HepG2 (cell line): Measurements from ENCODE around the gene MLLT10. TPM values are rescaled to one million over a fixed set of nuclear protein-coding genes. Genes with fewer than 3 reads are reported as not detected.
A peak's percentile ranks its signal among the peaks of the same experiment; 100 is the strongest.

ENCODE experiments used
- ELF4 ChIP-seq: sonication (generic); formaldehyde crosslinking; IDR thresholded peaks from 2 replicates; pipeline ENCODE4 v1.5.0; 2020; ENCODE audit warnings: missing genetic modification reagents, mild to moderate bottlenecking, moderate library complexity, borderline replicate concordance
- FOXM1 ChIP-seq: sonication (generic); formaldehyde crosslinking; IDR thresholded peaks from 2 replicates; pipeline ENCODE4 v1.5.0; 2020; ENCODE audit warnings: missing genetic modification reagents
- GATA4 ChIP-seq: sonication (generic); IDR thresholded peaks from 2 replicates; pipeline ENCODE4 v1.6.1; 2016; ENCODE audit warnings: antibody characterized with exemption, low read depth, borderline replicate concordance
- GLI4 ChIP-seq: sonication (generic); formaldehyde crosslinking; IDR thresholded peaks from 2 replicates; pipeline ENCODE4 v1.5.1; 2020; ENCODE audit warnings: missing genetic modification reagents, mild to moderate bottlenecking, moderate library complexity, borderline replicate concordance
- KLF9 ChIP-seq: IDR thresholded peaks from 2 replicates; pipeline ENCODE4 v1.6.1; 2016; ENCODE audit warnings: low read depth
- MBD4 ChIP-seq: IDR thresholded peaks from 2 replicates; pipeline ENCODE4 v1.6.1; 2012; ENCODE audit warnings: low read length, inconsistent platforms, borderline replicate concordance
- NKX3-1 ChIP-seq: sonication (generic); formaldehyde crosslinking; IDR thresholded peaks from 2 replicates; pipeline ENCODE4 v1.5.0; 2020; ENCODE audit warnings: missing genetic modification reagents
- PITX1 ChIP-seq: sonication (generic); formaldehyde crosslinking; IDR thresholded peaks from 2 replicates; pipeline ENCODE4 v1.5.1; 2020; ENCODE audit warnings: mild to moderate bottlenecking, missing genetic modification reagents
- RARG ChIP-seq: sonication (generic); formaldehyde crosslinking; IDR thresholded peaks from 2 replicates; pipeline ENCODE4 v1.4.0; 2020; ENCODE audit warnings: low read depth, mild to moderate bottlenecking, missing genetic modification reagents
- RFX5 ChIP-seq: IDR thresholded peaks from 2 replicates; pipeline ENCODE4 v1.6.1; 2011; ENCODE audit warnings: low read depth, low read length, improper control_type of control experiment
- RORA ChIP-seq: sonication (generic); formaldehyde crosslinking; IDR thresholded peaks from 2 replicates; pipeline ENCODE4 v1.5.0; 2020; ENCODE audit warnings: mild to moderate bottlenecking, missing genetic modification reagents, moderate library complexity
- SIX4 ChIP-seq: sonication (generic); formaldehyde crosslinking; IDR thresholded peaks from 2 replicates; pipeline ENCODE4 v1.4.0; 2020; ENCODE audit warnings: missing genetic modification reagents
- SMARCE1 ChIP-seq: fragments of 450-650 bp; IDR thresholded peaks from 2 replicates; pipeline ENCODE4 v1.6.1; 2017; ENCODE audit warnings: borderline replicate concordance
- SP5 ChIP-seq: IDR thresholded peaks from 2 replicates; pipeline ENCODE4 v1.6.1; 2016; ENCODE audit warnings: low read depth, borderline replicate concordance
- THYN1 ChIP-seq: sonication (generic); formaldehyde crosslinking; IDR thresholded peaks from 2 replicates; pipeline ENCODE4 v1.8.1; 2023; ENCODE audit warnings: low read depth, mild to moderate bottlenecking, moderate library complexity, missing genetic modification reagents, borderline replicate concordance
- ZFP36 ChIP-seq: fragments of 150-350 bp; IDR thresholded peaks from 2 replicates; pipeline ENCODE4 v1.6.1; 2018; ENCODE audit warnings: borderline replicate concordance, low read length, low read depth; ENCODE audit not compliant: partially characterized antibody
- ZNF484 ChIP-seq: sonication (generic); formaldehyde crosslinking; IDR thresholded peaks from 2 replicates; pipeline ENCODE4 v1.5.1; 2020; ENCODE audit warnings: mild to moderate bottlenecking, low read depth, missing genetic modification reagents, borderline replicate concordance
- ZNF615 ChIP-seq: sonication (generic); formaldehyde crosslinking; IDR thresholded peaks from 2 replicates; pipeline ENCODE4 v1.5.0; 2020; ENCODE audit warnings: mild to moderate bottlenecking, missing genetic modification reagents, borderline replicate concordance
- ZNF788 ChIP-seq: sonication (generic); formaldehyde crosslinking; IDR thresholded peaks from 2 replicates; pipeline ENCODE4 v1.5.0; 2020; ENCODE audit warnings: mild to moderate bottlenecking, missing genetic modification reagents, borderline replicate concordance
- polyA plus RNA-seq, 8 experiments: library from polyadenylated mRNA; depleted of rRNA in 3 of 8; stranded (reverse) in 7 of 8; unstranded in 1 of 8; fragments of >200 nt; fragmentation: Illumina TruSeq in 4 of 8; extraction: Trizol in 4 of 8; gene quantifications; 2 replicates each; pipeline versions ENCODE4 v1.2.1 to v1.2.3, GENCODE V29; 2011 to 2016; ENCODE audit warnings: low read depth in 4 of 8, missing spikeins in 1 of 8, mixed read lengths in 1 of 8; ENCODE audit not compliant: insufficient read depth in 1 of 8
- total RNA-seq, 5 experiments: library from RNA; depleted of rRNA; stranded (reverse); fragments of >200 nt; fragmentation: Illumina TruSeq; extraction: Trizol; gene quantifications; 2 replicates each; pipeline ENCODE4 v1.2.3, GENCODE V29; 2016; ENCODE audit warnings: low read depth in 1 of 5
- TF ChIP-seq, protein P1 (sequence below): IDR thresholded peaks from 2 replicates; pipeline ENCODE4 v1.6.1; 2012; ENCODE audit warnings: low read length, improper control_type of control experiment
- TF ChIP-seq, protein P2 (sequence below): fragments of 450-650 bp; IDR thresholded peaks from 2 replicates; pipeline ENCODE4 v1.6.1; 2016
- TF ChIP-seq, protein P3 (sequence below): sonication (generic); formaldehyde crosslinking; IDR thresholded peaks from 2 replicates; pipeline ENCODE4 v1.8.1; 2023; ENCODE audit warnings: mild to moderate bottlenecking, missing genetic modification reagents
- TF ChIP-seq, protein P4 (sequence below): sonication (generic); formaldehyde crosslinking; IDR thresholded peaks from 2 replicates; pipeline ENCODE4 v1.5.0; 2020; ENCODE audit warnings: missing genetic modification reagents, mild to moderate bottlenecking, borderline replicate concordance

Gene MLLT10
- total and polyA plus RNA-seq, 2 of the 13 experiments (the other 11 are each of a cell fraction or from before 2014, with no cell fraction given), result 51.3 to 84.1 TPM

DNA sequence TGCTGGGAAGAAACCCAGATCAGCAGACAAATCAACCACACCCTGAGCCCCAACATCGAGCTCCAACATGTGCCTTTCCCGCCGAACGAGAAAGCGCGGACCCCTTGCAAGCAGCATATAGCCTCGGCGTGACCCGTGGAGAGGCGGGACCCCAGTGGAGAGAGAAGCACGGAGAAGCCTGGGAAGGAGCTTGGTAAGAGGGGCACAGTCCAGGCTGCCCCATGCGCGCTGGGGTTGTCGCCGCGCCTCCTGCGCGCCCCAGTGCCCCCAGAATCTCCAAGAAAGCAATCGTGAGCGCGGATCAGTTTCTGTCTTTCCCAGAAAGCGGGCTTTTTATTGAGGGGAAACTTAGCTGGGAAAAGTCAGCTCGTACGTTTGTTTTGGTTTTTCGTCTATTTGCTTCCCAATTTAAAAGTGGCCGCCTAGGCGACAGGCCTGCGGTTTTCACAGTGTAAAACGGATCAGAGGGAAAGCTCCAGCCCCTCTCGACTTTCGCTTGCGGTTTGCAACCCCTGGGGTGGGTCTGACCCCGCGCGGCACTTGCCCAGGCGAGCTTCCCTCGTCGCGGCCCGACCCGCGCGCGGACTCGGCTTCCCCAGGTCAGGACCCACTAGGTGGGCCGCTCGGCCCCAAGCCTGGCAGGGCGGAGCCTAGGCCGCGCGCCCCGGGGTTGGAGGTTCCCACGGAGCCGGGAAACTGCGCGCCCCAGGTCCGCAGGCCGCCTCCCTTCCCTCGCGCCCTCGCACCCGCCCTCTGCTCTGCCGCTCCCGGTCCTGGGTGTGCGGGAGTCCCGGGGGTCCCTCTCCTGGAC is 39.6 kb upstream of the MLLT10 start (continued):
- TF ChIP-seq, protein P1, sequence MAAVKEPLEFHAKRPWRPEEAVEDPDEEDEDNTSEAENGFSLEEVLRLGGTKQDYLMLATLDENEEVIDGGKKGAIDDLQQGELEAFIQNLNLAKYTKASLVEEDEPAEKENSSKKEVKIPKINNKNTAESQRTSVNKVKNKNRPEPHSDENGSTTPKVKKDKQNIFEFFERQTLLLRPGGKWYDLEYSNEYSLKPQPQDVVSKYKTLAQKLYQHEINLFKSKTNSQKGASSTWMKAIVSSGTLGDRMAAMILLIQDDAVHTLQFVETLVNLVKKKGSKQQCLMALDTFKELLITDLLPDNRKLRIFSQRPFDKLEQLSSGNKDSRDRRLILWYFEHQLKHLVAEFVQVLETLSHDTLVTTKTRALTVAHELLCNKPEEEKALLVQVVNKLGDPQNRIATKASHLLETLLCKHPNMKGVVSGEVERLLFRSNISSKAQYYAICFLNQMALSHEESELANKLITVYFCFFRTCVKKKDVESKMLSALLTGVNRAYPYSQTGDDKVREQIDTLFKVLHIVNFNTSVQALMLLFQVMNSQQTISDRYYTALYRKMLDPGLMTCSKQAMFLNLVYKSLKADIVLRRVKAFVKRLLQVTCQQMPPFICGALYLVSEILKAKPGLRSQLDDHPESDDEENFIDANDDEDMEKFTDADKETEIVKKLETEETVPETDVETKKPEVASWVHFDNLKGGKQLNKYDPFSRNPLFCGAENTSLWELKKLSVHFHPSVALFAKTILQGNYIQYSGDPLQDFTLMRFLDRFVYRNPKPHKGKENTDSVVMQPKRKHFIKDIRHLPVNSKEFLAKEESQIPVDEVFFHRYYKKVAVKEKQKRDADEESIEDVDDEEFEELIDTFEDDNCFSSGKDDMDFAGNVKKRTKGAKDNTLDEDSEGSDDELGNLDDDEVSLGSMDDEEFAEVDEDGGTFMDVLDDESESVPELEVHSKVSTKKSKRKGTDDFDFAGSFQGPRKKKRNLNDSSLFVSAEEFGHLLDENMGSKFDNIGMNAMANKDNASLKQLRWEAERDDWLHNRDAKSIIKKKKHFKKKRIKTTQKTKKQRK, result no peak
- no peak for TF ChIP-seq ZNF615
- TF ChIP-seq RORA (CRISPR knock-in tag), result no peak
- no peak for TF ChIP-seq GLI4 (CRISPR knock-in tag)
- no peak for TF ChIP-seq ELF4
- TF ChIP-seq FOXM1, result no peak
- TF ChIP-seq, protein P2, sequence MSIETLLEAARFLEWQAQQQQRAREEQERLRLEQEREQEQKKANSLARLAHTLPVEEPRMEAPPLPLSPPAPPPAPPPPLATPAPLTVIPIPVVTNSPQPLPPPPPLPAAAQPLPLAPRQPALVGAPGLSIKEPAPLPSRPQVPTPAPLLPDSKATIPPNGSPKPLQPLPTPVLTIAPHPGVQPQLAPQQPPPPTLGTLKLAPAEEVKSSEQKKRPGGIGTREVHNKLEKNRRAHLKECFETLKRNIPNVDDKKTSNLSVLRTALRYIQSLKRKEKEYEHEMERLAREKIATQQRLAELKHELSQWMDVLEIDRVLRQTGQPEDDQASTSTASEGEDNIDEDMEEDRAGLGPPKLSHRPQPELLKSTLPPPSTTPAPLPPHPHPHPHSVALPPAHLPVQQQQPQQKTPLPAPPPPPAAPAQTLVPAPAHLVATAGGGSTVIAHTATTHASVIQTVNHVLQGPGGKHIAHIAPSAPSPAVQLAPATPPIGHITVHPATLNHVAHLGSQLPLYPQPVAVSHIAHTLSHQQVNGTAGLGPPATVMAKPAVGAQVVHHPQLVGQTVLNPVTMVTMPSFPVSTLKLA, result no peak
- TF ChIP-seq ZNF484 (CRISPR knock-in tag), result no peak
- TF ChIP-seq RARG (CRISPR knock-in tag), result no peak
- no peak for TF ChIP-seq ZFP36
- TF ChIP-seq NKX3-1 (CRISPR knock-in tag), result no peak
- TF ChIP-seq SMARCE1, result no peak
- TF ChIP-seq, protein P3, sequence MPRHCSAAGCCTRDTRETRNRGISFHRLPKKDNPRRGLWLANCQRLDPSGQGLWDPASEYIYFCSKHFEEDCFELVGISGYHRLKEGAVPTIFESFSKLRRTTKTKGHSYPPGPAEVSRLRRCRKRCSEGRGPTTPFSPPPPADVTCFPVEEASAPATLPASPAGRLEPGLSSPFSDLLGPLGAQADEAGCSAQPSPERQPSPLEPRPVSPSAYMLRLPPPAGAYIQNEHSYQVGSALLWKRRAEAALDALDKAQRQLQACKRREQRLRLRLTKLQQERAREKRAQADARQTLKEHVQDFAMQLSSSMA, result 0 out of 2 replicates have a peak, but pooled peaks have one; percentile 60
- TF ChIP-seq KLF9, result no peak
- TF ChIP-seq MBD4, result no peak
- TF ChIP-seq SIX4 (CRISPR knock-in tag), result no peak
- TF ChIP-seq ZNF788 (CRISPR knock-in tag), result no peak; the same call in 1 of the 2 replicates
- TF ChIP-seq RFX5, result no peak
- no peak for TF ChIP-seq THYN1 (CRISPR knock-in tag)
- 0 out of 2 replicates have a peak, but pooled peaks have one; percentile 10 for TF ChIP-seq PITX1 (CRISPR knock-in tag)
- TF ChIP-seq GATA4, result no peak
- TF ChIP-seq SP5 (CRISPR knock-in tag), result 0 out of 2 replicates have a peak, but pooled peaks have one; percentile 16
- TF ChIP-seq, protein P4, sequence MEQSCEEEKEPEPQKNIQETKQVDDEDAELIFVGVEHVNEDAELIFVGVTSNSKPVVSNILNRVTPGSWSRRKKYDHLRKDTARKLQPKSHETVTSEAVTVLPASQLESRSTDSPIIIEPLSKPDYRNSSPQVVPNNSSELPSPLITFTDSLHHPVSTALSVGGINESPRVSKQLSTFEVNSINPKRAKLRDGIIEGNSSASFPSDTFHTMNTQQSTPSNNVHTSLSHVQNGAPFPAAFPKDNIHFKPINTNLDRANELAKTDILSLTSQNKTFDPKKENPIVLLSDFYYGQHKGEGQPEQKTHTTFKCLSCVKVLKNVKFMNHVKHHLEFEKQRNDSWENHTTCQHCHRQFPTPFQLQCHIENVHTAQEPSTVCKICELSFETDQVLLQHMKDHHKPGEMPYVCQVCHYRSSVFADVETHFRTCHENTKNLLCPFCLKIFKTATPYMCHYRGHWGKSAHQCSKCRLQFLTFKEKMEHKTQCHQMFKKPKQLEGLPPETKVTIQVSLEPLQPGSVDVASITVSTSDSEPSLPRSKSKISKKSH, result peak; percentile 74; the same call in 1 of the 2 replicates
